ENCODE data around the gene FAAP100. TPM values are rescaled to one million over a fixed set of nuclear protein-coding genes. Genes with fewer than 3 reads are reported as not detected.

The FAAP100 gene
- polyA plus RNA-seq, 1 donor (not counting 4 experiments of a cell fraction or from before 2014, with no cell fraction given) = 3.8 TPM

DNA sequence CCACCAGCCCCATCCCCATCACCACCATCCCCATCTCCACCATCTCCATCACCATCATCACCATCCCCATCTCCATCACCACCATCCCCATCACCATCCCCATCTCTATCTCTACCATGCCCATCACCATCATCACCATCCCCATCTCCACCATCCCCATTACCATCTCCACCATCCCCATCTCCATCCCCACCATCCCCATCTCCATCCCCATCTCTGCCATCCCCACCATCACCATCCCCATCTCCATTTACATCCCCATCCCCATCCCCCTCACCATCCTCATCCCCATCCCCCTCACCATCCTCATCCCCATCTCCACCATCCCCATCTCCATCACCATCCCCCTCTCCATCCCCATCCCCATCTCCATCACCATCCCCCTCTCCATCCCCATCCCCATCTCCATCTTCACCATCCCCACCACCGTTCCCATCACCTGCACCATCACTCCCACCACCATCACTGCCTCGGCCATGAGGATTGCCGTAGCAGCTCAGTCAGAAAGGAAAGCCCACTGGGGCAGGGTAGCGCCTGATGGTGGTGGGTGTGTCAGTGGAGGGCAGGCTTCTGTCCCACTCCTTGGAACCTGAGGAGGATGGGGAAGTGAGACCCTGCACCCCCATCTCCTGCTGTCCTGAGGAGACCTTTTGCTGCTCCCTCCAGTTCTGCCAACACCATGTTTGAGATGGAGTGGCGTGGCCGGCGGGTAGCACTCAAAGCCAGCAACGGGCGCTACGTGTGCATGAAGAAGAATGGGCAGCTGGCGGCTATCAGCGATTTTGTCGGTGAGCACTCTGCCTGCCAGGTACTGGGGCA is 16.5 kb downstream of the FAAP100 start:
- Histone ChIP-seq H4K20me1 (ENCODE audit: control insufficient read depth, extremely low read depth, insufficient read depth, low read length) (peaks cover 7% of the 10 kb centered on the region), H3K36me3 (ENCODE audit: control insufficient read depth in 2 of 2, extremely low read depth in 1 of 2, insufficient read depth in 2 of 2, low read length in 2 of 2) (peaks cover 2 to 3% of the 10 kb centered on the region in 2 experiments), H3K27ac (ENCODE audit: control insufficient read depth, insufficient read depth, low read length) (no peak overlapping the region), H2AFZ (ENCODE audit: control insufficient read depth, low read length) (no peak overlapping the region), H3K79me2 (ENCODE audit: control insufficient read depth, insufficient read depth, low read length) (no peaks in the 10 kb centered on the region), H3K27me3 (ENCODE audit: control insufficient read depth, extremely low read depth, insufficient read depth, low read length) (peaks cover 34% of the 10 kb centered on the region), H3K4me1 (ENCODE audit: control insufficient read depth, extremely low read depth, insufficient read depth, low read length) (peaks cover 3% of the 10 kb centered on the region), H3K9ac (ENCODE audit: control insufficient read depth, extremely low read depth, insufficient read depth, low read length) (no peak overlapping the region), H3K9me1 (ENCODE audit: control insufficient read depth, extremely low read depth, insufficient read depth, low read length) (no peaks in the 10 kb centered on the region), H3K9me3 (ENCODE audit: control insufficient read depth, low read depth, low read length) (peaks cover 2% of the 10 kb centered on the region), H3K4me3 (ENCODE audit: control insufficient read depth in 2 of 3, extremely low read depth in 1 of 3, insufficient read depth in 2 of 3, low read depth in 1 of 3, low read length in 3 of 3) (no peak overlapping the region), H3K4me2 (ENCODE audit: control insufficient read depth, extremely low read depth, insufficient read depth, low read depth, low read length) (no peak overlapping the region)
- dilution Hi-C loops (cut with MboI; ENCODE audit: extremely low pct_ligation_motif_present, low sequenced_read_pairs) = no loop called here
- DNase-seq (ENCODE audit: low read depth, low spot score) (no peak), FAIRE-seq (no peak)
- TF ChIP-seq EZH2 (IDR thresholded peaks at IDR 0.05; ENCODE audit: low read length) = no peak
- TF ChIP-seq, protein P1, sequence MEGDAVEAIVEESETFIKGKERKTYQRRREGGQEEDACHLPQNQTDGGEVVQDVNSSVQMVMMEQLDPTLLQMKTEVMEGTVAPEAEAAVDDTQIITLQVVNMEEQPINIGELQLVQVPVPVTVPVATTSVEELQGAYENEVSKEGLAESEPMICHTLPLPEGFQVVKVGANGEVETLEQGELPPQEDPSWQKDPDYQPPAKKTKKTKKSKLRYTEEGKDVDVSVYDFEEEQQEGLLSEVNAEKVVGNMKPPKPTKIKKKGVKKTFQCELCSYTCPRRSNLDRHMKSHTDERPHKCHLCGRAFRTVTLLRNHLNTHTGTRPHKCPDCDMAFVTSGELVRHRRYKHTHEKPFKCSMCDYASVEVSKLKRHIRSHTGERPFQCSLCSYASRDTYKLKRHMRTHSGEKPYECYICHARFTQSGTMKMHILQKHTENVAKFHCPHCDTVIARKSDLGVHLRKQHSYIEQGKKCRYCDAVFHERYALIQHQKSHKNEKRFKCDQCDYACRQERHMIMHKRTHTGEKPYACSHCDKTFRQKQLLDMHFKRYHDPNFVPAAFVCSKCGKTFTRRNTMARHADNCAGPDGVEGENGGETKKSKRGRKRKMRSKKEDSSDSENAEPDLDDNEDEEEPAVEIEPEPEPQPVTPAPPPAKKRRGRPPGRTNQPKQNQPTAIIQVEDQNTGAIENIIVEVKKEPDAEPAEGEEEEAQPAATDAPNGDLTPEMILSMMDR (optimal IDR thresholded peaks at IDR 0.05 in 1 of 3, IDR thresholded peaks at IDR 0.05 in 1 of 3, conservative IDR thresholded peaks at IDR 0.05 in 1 of 3; ENCODE audit: extremely low read depth in 1 of 3, insufficient read depth in 2 of 3, low read length in 3 of 3) = no peak

- Histone ChIP-seq H3K36me3 (ENCODE audit: control insufficient read depth in 2 of 2, extremely low read depth in 1 of 2, insufficient read depth in 2 of 2, low read length in 2 of 2) (peaks cover 2 to 3% of the 10 kb centered on the region in 2 experiments), H3K27ac (ENCODE audit: control insufficient read depth, insufficient read depth, low read length) (no peak overlapping the region), H3K4me2 (ENCODE audit: control insufficient read depth, extremely low read depth, insufficient read depth, low read depth, low read length) (no peak overlapping the region), H4K20me1 (ENCODE audit: control insufficient read depth, extremely low read depth, insufficient read depth, low read length) (peaks cover 7% of the 10 kb centered on the region), H3K9me3 (ENCODE audit: control insufficient read depth, low read depth, low read length) (peaks cover 2% of the 10 kb centered on the region), H3K4me3 (ENCODE audit: control insufficient read depth in 2 of 3, extremely low read depth in 1 of 3, insufficient read depth in 2 of 3, low read depth in 1 of 3, low read length in 3 of 3) (no peak overlapping the region), H3K9ac (ENCODE audit: control insufficient read depth, extremely low read depth, insufficient read depth, low read length) (no peak overlapping the region), H3K27me3 (ENCODE audit: control insufficient read depth, extremely low read depth, insufficient read depth, low read length) (peaks cover 38% of the 10 kb centered on the region), H3K9me1 (ENCODE audit: control insufficient read depth, extremely low read depth, insufficient read depth, low read length) (no peaks in the 10 kb centered on the region), H2AFZ (ENCODE audit: control insufficient read depth, low read length) (no peak overlapping the region), H3K4me1 (ENCODE audit: control insufficient read depth, extremely low read depth, insufficient read depth, low read length) (peaks cover 3% of the 10 kb centered on the region), H3K79me2 (ENCODE audit: control insufficient read depth, insufficient read depth, low read length) (no peaks in the 10 kb centered on the region)
- dilution Hi-C loops (cut with MboI; ENCODE audit: extremely low pct_ligation_motif_present, low sequenced_read_pairs) = no loop called here
- TF ChIP-seq, protein P1 (optimal IDR thresholded peaks at IDR 0.05 in 1 of 3, IDR thresholded peaks at IDR 0.05 in 1 of 3, conservative IDR thresholded peaks at IDR 0.05 in 1 of 3; ENCODE audit: extremely low read depth in 1 of 3, insufficient read depth in 2 of 3, low read length in 3 of 3) = no peak
- TF ChIP-seq EZH2 (IDR thresholded peaks at IDR 0.05; ENCODE audit: low read length) = no peak
- no peak for FAIRE-seq
- no peak for DNase-seq (ENCODE audit: low read depth, low spot score)
Observed at GRCh38 chr17:81535007-81535328, 17.2 kb downstream of the FAAP100 start.
